Measurements from ENCODE around the gene ANG. TPM values are rescaled to one million over a fixed set of nuclear protein-coding genes. Genes with fewer than 3 reads are reported as not detected.

The ANG gene
- total and polyA plus RNA-seq, 2 donors (not counting 1 experiment from before 2014, with no cell fraction given), result 1.7 to 2.0 TPM

DNA sequence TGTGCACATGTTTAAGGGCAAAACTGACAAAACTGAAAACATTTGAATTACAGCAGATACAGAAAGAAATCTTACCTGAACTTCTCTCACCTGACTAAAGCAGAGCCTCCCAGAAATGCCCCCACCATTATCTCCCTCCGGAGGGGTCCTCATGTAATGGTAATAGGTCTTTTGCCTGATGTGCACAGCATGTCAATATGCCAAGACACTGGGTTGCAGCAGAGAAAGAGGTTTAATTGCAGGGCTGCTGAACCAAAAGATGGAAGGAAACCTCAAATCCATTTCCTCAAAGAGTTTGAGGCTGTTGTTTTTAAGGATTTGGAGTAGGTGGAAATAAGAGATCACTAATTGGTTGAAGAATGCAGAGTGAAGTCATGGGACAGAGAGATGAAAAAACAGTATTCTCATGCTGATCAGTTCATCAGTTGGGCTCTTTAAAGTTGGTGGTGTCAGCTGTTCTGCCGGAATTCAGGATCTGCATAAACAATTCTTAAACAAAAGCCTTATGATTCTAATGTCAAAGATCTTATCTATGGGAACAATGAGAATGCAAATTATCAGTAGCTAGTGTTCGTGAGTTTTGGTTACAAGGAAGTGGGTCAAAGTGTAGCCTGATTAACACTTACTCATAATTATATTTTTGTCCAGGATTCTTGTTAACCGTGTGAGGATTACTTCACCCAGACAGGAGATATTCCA lies 18.2 kb downstream of the ANG start:
- ChIA-PET POLR2A (no interaction called here), CTCF (interaction anchor here (0.8 to 2.7 kb wide), 3 partner anchors 16 to 149 kb away, joined by 3 to 9 read pairs (median 8); no protein-coding TSS in a partner anchor)
- H4K20me1 ChIP-seq (ENCODE audit: control insufficient read depth, insufficient read depth, low read length, poor library complexity, severe bottlenecking), result no peaks in the 10 kb centered on the region
- no peaks in the 10 kb centered on the region for H3K4me1 ChIP-seq (ENCODE audit: control insufficient read depth in 2 of 2, insufficient read depth in 2 of 2, low read length in 2 of 2)
- WGBS (ENCODE audit: insufficient coverage), result no CpG with 5 or more reads among the region's 4 CpGs
- no peaks in the 10 kb centered on the region for H3K79me2 ChIP-seq (ENCODE audit: control insufficient read depth, insufficient read depth, low read length)
- no peaks in the 10 kb centered on the region for H3K27me3 ChIP-seq (replicated peaks in 1 of 4; ENCODE audit: control extremely low read depth in 1 of 4, control insufficient read depth in 3 of 4, insufficient read depth in 4 of 4, low read length in 3 of 4)
- ATAC-seq (ENCODE audit: low read depth) (no peak), DNase-seq (no peak)
- H3K4me2 ChIP-seq (replicated peaks; ENCODE audit: low read depth, low read length, poor library complexity, severe bottlenecking), result no peak overlapping the region
- H3K27me3 Mint-ChIP-seq, result no peaks in the 10 kb centered on the region
- no peak overlapping the region for H3K27ac ChIP-seq (ENCODE audit: low read length in 2 of 2)
- no peak overlapping the region for H3K4me3 ChIP-seq (ENCODE audit: control extremely low read depth in 1 of 5, extremely low read depth in 1 of 5, insufficient read depth in 1 of 5, low read depth in 2 of 5, low read length in 4 of 5)
- TF ChIP-seq, protein P1, sequence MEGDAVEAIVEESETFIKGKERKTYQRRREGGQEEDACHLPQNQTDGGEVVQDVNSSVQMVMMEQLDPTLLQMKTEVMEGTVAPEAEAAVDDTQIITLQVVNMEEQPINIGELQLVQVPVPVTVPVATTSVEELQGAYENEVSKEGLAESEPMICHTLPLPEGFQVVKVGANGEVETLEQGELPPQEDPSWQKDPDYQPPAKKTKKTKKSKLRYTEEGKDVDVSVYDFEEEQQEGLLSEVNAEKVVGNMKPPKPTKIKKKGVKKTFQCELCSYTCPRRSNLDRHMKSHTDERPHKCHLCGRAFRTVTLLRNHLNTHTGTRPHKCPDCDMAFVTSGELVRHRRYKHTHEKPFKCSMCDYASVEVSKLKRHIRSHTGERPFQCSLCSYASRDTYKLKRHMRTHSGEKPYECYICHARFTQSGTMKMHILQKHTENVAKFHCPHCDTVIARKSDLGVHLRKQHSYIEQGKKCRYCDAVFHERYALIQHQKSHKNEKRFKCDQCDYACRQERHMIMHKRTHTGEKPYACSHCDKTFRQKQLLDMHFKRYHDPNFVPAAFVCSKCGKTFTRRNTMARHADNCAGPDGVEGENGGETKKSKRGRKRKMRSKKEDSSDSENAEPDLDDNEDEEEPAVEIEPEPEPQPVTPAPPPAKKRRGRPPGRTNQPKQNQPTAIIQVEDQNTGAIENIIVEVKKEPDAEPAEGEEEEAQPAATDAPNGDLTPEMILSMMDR (IDR thresholded peaks at IDR 0.05), result no peak
- TF ChIP-seq EZH2 (IDR thresholded peaks at IDR 0.05; ENCODE audit: borderline replicate concordance, insufficient read depth, low read depth, low read length, poor library complexity, severe bottlenecking), result no peak
- H3K9me3 Mint-ChIP-seq (ENCODE audit: insufficient read depth), result no peaks in the 10 kb centered on the region
- no peak overlapping the region for H3K4me3 Mint-ChIP-seq
- no peak overlapping the region for H3K9ac ChIP-seq (ENCODE audit: low read length)
- H3K4me1 Mint-ChIP-seq, result peaks cover 3% of the 10 kb centered on the region
- no peak overlapping the region for H3K27ac Mint-ChIP-seq
- H3K36me3 ChIP-seq (replicated peaks in 1 of 2; ENCODE audit: control extremely low read depth in 1 of 2, control insufficient read depth in 1 of 2, extremely low read depth in 1 of 2, insufficient read depth in 2 of 2, low read length in 1 of 2), result no peaks in the 10 kb centered on the region
- H3K9me3 ChIP-seq (ENCODE audit: control extremely low read depth in 1 of 3, control insufficient read depth in 2 of 3, insufficient read depth in 1 of 3, low read length in 2 of 3), result peaks cover 0 to 3% (median 3%) of the 10 kb centered on the region in 3 donors
- intact Hi-C loops (cut with micrococcal nuclease), result loop anchor here (5.0 kb wide), 1 partner anchor 35 kb away; no protein-coding TSS in a partner anchor
- H2AFZ ChIP-seq (ENCODE audit: insufficient read depth, low read depth, low read length, poor library complexity, severe bottlenecking), result no peak overlapping the region

DNA sequence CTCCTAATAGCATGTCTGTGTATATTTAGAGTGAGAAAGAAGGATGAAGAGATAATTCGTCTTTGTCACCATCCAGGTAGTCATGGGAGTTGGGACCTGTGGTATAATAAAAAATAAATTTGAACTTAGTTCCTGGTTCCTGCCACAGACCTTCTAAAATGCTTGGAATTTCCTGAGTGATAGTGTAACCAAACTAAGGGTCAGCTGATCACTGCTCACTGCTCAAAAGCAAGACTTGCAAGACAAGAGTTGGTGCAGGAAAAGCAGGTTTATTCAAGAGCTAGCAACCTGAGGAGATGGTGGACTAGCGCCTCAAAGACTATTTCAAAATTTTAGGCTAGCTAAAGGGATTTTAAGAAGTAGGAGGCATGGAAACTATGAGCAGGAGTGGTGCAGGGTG lies 19.1 kb downstream of the ANG start:
- no CpG with 5 or more reads among the region's 2 CpGs for WGBS (ENCODE audit: insufficient coverage)
- H3K9ac ChIP-seq (ENCODE audit: low read length), result no peak overlapping the region
- H3K27me3 ChIP-seq (replicated peaks in 1 of 4; ENCODE audit: control extremely low read depth in 1 of 4, control insufficient read depth in 3 of 4, insufficient read depth in 4 of 4, low read length in 3 of 4), result no peaks in the 10 kb centered on the region
- no peak for DNase-seq
- ChIA-PET POLR2A (no interaction called here), CTCF (interaction anchor here (0.8 to 2.7 kb wide), 6 partner anchors 9 to 150 kb away, joined by 3 to 9 read pairs (median 4); no protein-coding TSS in a partner anchor)
- no peaks in the 10 kb centered on the region for H3K9me3 Mint-ChIP-seq (ENCODE audit: insufficient read depth)
- TF ChIP-seq, protein P1 (IDR thresholded peaks at IDR 0.05), result no peak
- TF ChIP-seq EZH2 (IDR thresholded peaks at IDR 0.05; ENCODE audit: borderline replicate concordance, insufficient read depth, low read depth, low read length, poor library complexity, severe bottlenecking), result no peak
- H3K4me1 ChIP-seq (ENCODE audit: control insufficient read depth in 2 of 2, insufficient read depth in 2 of 2, low read length in 2 of 2), result no peaks in the 10 kb centered on the region
- H3K27ac Mint-ChIP-seq, result no peak overlapping the region
- no peak overlapping the region for H2AFZ ChIP-seq (ENCODE audit: insufficient read depth, low read depth, low read length, poor library complexity, severe bottlenecking)
- no peak overlapping the region for H3K4me2 ChIP-seq (replicated peaks; ENCODE audit: low read depth, low read length, poor library complexity, severe bottlenecking)
- H3K9me3 ChIP-seq (ENCODE audit: control extremely low read depth in 1 of 3, control insufficient read depth in 2 of 3, insufficient read depth in 1 of 3, low read length in 2 of 3), result peaks cover 0 to 3% (median 3%) of the 10 kb centered on the region in 3 donors
- no peaks in the 10 kb centered on the region for H3K79me2 ChIP-seq (ENCODE audit: control insufficient read depth, insufficient read depth, low read length)
- peaks cover 3% of the 10 kb centered on the region for H3K4me1 Mint-ChIP-seq
- intact Hi-C loops (cut with micrococcal nuclease), result loop anchor here (5.0 kb wide), 1 partner anchor 35 kb away; no protein-coding TSS in a partner anchor
- no peaks in the 10 kb centered on the region for H3K36me3 ChIP-seq (replicated peaks in 1 of 2; ENCODE audit: control extremely low read depth in 1 of 2, control insufficient read depth in 1 of 2, extremely low read depth in 1 of 2, insufficient read depth in 2 of 2, low read length in 1 of 2)
- H3K4me3 ChIP-seq (ENCODE audit: control extremely low read depth in 1 of 5, extremely low read depth in 1 of 5, insufficient read depth in 1 of 5, low read depth in 2 of 5, low read length in 4 of 5), result no peak overlapping the region
- no peak for ATAC-seq (ENCODE audit: low read depth)
- H3K27ac ChIP-seq (ENCODE audit: low read length in 2 of 2), result no peak overlapping the region
- H3K4me3 Mint-ChIP-seq, result no peak overlapping the region
- H4K20me1 ChIP-seq (ENCODE audit: control insufficient read depth, insufficient read depth, low read length, poor library complexity, severe bottlenecking), result no peaks in the 10 kb centered on the region
- no peaks in the 10 kb centered on the region for H3K27me3 Mint-ChIP-seq

Data from B cell (primary cell).